Measurements from ENCODE around the gene MKLN1.

Gene MKLN1

GRCh38 chr7:131354390-131354789, 26.7 kb downstream of the MKLN1 start:
- DNase-seq (ENCODE audit: low spot score) = no peak

DNA sequence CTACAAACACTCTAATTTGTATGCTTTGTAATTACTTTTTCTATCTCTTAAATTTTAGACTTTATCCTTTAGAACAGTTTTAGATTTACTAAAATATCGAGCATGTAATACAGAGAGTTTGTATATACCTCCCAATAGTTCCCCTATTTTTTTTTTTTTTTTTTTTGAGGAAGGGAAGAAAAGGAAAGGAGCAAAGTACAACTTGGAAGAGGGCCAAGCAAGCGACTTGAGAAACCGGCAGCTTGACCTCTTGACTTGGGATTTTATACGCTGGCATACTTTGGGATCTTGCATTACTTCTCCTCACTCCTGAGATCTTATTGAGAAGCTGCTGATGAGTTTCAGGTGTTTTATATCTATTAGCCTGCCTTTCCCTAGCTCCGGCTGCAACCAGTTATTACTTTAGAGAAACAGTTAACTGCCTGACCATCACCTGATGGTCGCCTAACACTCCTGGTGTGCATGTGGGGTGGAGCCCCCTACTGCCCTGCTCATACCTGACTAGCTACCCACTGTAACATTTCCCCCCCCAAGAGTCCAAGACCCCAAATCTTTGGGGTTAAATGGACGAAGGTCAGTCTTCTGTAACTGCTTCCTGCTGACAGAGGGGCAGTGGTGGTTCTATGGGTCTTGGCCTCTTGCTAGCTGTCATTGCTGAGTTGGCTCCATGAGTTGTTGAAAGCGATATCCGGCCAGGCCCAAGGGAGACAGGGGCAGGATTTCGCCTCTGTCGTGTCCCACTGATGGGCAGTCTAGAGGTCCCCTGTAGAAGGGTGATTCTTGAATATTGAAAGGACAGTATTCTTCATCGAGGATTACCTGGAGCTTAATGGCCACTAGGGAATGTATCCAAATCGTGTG, 28.5 kb downstream of the MKLN1 start:
- DNase-seq (ENCODE audit: low spot score) = no peak

- DNase-seq (ENCODE audit: low spot score) = no peak
These were observed 29.7 kb downstream of the MKLN1 start for GRCh38 chr7:131357282-131357880.

GRCh38 chr7:131358636-131359035, 31.0 kb downstream of the MKLN1 start:
- no peak for DNase-seq (ENCODE audit: low spot score)

GRCh38 chr7:131359136-131359776, 31.6 kb downstream of the MKLN1 start:
- DNase-seq (ENCODE audit: low spot score) = no peak

GRCh38 chr7:131363719-131364118, 36.0 kb downstream of the MKLN1 start:
- DNase-seq (ENCODE audit: low spot score) = no peak

GRCh38 chr7:131364767-131365344, 37.2 kb downstream of the MKLN1 start:
- DNase-seq (ENCODE audit: low spot score) = no peak

DNA sequence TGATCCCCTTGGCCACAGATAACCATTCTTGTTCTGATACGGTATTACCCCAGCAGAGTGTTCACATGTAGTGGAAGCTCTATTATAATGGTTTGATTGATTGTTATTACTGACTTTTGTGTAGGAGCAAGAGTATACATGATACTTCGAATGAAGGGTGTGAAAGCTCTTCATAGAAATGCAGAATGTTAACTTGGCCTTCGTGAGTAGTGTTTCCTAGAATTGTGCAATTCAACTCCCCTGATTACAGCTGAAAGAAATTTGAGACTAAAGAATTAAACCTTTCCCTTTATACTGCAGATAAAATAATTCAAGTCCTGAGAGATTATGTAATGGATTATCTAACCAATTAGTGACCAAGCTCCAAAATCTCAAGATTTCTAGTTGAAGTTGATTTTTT, 38.2 kb downstream of the MKLN1 start:
- DNase-seq (ENCODE audit: low spot score) = no peak

DNA sequence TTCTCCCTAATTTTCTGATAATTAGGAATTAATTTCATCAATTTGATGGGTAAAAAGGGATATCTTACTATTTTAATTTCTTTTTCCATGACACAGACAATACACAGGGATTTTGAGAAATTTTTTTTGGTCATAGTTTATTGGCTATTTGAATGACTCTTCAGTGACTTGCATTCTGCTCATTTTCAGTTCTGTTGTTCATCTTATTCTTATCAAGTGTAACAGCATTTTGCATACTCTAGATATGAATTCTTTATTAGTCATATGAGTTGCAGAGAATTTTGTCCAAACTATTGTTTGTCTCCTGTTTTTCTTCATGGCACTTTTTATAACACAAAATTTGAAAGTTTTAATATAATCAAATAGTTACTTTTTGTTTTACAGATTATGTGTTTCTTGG, 41.7 kb downstream of the MKLN1 start:
- peak; percentile 52 for DNase-seq (ENCODE audit: low spot score)

- DNase-seq (ENCODE audit: low spot score) = no peak
These were observed 42.9 kb downstream of the MKLN1 start for GRCh38 chr7:131370523-131370968.

DNA sequence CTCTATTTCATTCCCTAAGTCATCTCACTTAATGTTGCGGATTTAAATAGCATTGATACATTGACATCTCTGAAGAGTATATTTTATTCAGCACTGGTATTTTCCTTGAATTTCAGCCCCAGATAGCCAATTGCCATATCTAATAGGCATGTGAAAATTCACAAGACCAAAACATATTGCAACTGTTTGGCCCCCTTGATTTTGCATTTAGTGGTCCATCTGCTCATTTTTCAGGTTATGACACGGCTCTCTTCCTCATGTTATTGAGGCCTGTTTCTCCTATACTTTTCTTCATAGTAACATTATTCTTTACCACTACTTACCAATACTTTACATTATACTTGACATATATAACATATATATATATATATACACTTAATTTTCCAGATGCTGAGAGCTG, 43.7 kb downstream of the MKLN1 start:
- no peak for DNase-seq (ENCODE audit: low spot score)

- DNase-seq (ENCODE audit: low spot score) = no peak
These were observed 44.9 kb downstream of the MKLN1 start for GRCh38 chr7:131372554-131372953.

DNA sequence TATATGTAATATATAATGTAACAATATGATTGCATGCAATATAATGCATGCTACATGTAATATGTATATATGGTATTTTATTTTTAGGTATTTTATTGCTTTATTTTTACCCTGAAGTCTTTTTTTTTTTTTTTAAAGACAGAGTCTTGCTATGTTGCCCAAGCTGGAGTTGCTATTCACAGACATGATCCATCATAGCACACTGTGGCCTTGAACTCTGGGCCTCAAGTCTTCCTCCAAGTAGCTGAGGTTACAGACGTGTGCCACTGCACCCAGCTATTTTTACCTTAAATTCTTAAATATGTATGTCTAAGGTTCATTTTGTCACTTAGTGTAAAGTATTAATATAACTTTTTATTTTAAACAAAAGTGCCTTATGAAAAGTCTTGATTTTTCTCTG, 47.1 kb downstream of the MKLN1 start:
- DNase-seq (ENCODE audit: low spot score) = no peak

DNA sequence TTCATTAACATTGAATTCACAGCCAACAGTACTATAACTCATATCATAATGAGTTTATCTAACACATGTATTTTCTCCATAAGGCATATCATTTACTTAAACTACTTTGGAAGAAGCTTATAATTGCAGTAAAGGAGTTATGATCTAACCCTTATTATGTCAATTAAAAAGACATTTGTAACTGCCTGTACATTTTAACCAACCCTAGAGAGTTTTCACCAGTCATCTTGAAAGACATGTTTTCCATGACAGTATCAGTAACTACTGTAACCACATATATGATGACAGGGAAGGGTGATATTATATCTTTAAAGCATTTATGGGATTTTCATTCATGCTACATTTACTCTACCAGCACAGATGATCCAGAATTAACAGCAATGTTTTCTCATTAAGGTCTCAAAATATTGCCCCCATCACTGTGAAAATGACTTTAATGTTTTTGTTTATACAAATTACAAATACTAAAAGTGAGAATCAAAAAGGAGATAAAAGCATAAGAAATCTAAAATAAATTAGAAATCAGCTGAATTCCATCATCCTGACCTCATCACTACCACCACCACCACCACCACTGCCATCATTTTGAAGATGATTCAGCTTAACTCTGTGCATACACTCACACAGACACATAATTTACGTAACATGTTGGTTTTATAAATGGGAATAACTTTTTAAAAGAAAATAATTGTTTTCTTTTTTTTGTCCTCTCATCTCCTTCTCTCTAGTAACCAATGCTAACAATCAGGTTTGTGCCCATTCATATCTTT, 53.6 kb downstream of the MKLN1 start:
- DNase-seq (ENCODE audit: low spot score) = peak; percentile 29

DNA sequence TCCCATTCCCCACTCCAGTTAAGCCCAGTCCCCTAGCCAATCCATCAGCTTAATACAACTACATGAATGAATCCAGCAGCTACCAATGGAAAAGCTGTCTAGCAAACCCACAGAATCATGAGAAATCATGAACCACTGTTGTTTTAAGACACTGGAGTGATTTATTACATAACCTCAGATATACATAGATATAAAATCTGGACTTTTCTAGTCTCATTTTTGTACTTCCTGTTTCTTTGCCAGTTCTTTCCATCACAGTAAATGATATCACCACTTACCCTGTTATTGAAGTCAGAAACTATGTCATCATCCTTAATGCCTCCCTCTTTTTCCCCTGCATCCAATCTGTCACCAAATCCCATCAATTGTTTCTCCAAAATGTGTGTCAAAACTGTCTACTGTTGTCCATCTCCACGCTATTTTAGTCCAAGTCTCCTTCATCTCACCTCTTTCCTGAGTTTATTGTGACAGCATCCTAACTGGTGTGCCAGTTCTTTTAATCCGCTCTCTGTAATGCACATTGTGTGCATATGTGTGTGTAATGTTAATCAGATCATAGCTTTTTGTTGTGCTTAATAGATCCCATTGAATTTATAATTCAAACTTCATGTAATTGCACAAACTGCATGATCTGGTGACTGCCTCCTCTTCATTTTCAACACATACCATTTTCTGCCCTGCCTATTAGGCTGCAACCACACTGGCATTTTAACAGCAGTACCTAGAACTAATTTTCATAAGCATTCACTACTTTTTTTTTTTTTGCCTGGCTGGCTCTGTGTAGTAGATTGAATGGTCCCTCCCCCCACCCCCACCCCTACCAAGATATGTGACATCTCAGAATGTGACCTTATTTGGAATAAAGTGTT, 56.0 kb downstream of the MKLN1 start:
- DNase-seq (ENCODE audit: low spot score) = no peak

DNA sequence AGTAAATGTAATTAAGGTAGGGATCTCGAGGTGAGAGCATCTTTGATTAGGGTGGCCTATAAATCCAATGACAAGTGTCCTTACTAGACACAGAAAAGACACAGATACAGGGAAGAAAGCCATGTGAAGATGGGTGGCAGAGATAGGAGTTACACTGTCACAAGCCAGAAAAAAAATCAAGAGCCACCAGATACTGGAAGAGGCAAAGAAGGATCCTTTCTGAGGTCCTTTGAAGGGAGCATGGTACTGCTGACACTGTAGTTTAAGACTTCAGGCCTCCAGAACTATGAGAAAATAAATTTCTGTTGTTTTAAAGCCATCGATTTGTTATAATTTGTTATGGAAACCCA, 56.6 kb downstream of the MKLN1 start:
- DNase-seq (ENCODE audit: low spot score) = no peak

GRCh38 chr7:131385039-131385605, 57.4 kb downstream of the MKLN1 start:
- DNase-seq (ENCODE audit: low spot score) = no peak

GRCh38 chr7:131388126-131388525, 60.5 kb downstream of the MKLN1 start:
- DNase-seq (ENCODE audit: low spot score) = no peak

DNA sequence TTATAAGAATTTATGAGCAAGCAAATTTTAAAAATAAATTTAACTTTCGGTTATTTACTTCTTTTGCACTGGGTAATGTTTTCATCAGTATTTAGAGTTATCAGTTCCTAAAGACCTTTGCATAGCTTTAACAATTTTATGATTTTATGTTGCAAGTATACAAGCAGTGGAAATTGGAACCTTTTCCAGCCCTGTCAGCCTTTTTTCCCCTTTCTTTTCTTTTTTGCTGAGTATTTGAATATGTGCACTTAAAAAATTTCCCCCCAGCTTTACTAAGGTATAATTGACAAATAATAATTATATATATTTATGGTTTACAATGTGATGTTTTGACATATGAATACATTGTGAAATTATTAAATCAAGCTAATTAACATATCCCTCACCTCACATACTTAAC, 62.6 kb downstream of the MKLN1 start:
- DNase-seq (ENCODE audit: low spot score) = no peak

GRCh38 chr7:131391145-131391544, 63.5 kb downstream of the MKLN1 start:
- no peak for DNase-seq (ENCODE audit: low spot score)

DNA sequence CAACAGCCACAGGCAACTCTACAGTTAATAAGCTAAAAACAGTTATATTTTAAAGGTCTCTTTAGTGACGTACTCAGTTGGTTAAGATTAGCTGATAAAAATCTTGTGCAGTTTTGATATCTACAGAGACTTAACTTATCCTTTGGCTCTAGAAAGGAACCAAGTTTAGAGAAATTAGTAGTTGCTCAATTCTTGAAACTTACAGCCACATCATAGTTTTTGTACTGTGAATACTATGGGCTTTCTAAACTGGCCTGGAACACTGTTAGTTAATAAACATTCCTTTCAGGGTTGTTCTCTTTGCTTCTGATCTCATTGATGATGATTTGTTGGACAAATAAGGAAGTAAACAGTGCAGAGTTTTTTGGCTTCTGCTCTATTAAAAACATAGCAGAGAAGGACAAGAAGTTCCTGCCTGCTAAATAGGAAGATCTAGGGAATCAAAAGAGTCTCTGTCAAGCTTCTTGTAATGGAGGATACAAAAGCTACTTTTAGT, 73.1 kb downstream of the MKLN1 start:
- no peak for DNase-seq (ENCODE audit: low spot score)
